Measurements from ENCODE around the gene TYMP. TPM values are rescaled to one million over a fixed set of nuclear protein-coding genes. Genes with fewer than 3 reads are reported as not detected.

The TYMP gene
- polyA plus RNA-seq, 10 donors: 2.6 to 5.5 (median 3.6) TPM

DNA sequence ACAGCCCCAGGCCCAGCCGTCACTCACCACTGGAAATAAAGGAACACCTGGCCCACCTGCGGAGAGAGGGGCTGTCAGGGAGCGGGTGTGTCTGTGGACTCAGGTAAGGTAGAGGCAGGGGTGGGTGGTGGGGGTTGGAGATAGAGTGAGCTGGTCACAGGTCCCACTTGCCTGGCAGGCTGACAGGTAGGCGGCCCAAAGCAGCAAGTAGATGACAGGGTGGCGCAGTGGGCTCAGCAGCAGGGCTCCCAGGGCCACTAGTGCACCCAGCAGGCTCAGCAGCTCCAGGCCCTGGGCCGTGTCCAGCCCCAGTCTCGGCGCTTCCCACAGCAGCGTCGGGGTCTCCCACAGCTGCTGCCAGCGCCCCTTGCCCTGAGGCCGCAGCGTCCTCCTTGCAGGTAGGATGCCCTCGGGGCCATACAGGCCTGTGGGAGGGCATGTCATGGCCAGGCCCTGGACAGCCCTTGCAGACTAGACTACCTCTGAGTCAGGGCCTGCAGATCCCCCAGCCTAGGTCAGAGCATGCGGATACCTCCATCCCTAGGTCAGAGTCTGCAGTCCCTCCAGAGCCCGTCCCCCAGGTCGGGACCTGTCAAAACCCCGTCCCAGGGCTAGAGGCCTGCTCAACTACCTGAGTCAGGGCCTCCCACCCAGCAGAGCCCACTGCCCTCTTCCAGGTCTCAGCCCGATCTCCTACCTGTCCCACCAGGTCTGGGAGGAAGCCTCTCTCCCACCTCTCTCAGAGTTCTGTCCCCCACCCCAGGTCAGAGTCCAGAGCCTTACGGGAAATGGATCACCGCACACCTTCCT, 23.0 kb downstream of the TYMP start:
- DNase-seq: no peak

DNA sequence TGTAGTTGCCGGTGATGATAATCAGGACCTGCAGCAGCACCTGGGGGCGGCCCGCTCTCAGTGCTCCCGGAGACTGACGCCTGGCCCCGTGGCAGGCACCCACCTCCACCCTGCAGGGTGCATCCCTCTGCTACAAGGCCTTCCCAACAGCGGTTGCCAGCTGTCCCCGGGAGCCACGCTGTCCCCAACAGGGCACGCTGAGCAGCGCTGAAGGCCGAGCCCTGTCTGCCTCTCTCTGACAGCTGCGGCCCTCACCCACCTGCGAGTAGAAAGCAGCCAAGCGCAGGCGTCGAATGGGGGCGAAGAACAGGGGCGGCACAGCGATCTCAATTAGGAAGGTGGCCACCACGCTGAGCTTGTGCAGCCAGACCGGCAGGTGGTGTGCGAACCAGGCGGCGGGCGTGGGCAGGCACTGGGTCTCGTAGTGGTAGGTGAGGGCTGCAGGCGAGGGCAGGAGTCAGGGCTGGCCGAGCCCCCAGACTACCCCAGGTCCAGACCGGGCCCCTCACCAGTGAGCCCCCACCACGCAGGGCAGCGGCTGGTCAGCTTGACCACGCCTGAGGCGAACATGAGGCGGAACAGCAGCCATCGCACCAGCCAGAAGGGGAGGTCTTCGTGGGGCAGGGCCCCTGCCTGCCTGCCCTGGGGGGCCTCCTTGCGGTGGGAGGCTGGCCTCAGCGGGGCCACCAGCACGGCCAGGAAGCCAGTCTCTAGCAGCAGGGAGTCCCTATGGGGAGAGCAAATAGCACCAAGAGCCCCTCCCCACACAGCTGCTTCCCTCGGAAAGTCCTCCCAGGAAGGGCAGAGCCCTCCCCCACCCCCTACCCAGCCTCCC, 23.8 kb downstream of the TYMP start:
- DNase-seq: no peak

DNA sequence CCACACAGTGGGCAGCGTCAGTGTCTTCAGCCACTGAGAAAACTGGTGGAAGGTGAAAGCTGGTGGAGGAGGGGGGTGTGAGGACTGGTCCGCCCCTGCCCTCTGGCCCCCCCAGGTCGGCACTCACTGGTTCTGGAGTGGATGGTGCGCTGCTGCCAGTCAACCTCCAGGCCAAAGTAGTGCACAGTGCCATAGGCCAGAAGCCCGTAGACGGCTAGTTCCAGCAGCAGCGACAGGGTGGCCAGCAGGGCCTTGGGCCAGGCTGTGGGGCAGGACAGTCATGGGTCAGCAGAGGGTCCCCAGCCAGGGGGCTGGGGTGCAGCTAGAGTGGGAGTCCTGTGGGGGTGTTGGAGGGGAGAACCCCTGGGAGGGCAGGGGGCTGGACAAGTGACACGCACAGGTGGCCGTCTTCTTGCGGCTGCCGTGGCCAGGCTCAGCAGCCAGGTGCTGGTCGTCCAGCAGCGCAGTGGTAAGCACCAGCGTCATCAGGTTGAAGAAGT, 24.5 kb downstream of the TYMP start:
- DNase-seq: no peak

GRCh38 chr22:50504369-50505211, 25.2 kb downstream of the TYMP start:
- DNase-seq: no peak

GRCh38 chr22:50503475-50504145, 26.2 kb downstream of the TYMP start:
- no peak for DNase-seq

DNA sequence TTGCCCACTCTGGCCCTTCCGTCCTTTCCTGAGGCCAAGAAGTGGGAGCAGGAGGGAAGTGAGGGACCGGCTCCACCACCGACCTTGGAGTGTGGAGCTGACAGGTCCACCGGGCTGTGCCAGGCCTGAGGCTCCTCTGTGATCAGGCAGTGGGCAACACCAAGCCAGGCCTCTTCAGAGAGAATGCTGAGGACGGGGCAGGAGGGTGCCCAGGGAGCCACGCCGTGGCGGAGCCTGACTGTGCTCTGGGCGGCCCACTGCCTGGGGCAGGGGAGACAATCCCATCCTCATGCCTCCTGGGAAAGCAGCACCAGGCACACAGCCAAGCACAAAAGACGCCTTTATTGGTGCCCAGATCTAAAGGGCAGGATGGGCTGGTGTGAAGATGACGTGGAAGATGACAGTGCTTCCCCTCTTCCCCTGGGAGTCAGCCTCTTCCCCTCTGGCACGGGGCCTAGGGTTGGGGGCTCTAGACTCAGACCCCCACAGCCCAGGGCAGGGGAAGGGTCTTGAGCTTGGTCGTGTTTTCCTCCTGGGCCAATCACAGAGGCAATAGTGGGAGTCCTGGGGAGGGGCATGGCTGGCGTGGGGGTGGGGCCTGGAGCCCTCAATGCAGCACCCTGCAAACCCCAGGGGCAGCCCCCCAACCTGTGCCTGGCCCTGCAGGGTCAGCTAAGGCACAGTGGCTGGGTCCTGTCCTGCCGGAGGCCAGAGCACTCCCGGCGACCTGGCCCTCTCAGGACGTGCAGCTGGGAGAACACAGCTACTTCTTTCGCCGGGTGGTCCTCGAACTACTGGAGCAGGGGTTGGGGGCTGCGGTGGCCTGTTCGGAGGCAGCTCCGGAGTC, 27.0 kb downstream of the TYMP start:
- no peak for DNase-seq

DNA sequence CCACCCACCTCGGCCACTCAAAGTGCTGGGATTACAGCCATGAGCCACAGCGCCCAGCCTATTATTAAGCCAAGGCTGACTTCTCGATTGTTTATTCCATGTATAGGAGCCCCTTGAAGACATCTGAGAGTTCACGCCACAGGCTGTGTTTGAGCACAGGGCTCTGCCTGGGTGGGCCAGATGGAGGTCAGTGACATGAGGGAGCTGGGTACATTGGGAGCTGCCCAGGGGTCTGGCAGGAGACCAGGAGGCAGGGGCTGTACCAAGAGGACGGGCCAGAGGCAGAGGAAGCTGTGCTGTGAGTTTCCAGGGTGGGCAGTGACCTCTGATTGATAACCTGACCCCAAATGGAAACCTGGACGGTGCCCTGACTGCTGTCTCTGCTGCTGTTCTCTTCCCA, 27.7 kb downstream of the TYMP start:
- DNase-seq: no peak

GRCh38 chr22:50500452-50500851, 29.4 kb downstream of the TYMP start:
- DNase-seq: no peak

GRCh38 chr22:50498322-50498890, 31.4 kb downstream of the TYMP start:
- DNase-seq: peak in 2 of 3 donors; percentile 42 to 53

DNA sequence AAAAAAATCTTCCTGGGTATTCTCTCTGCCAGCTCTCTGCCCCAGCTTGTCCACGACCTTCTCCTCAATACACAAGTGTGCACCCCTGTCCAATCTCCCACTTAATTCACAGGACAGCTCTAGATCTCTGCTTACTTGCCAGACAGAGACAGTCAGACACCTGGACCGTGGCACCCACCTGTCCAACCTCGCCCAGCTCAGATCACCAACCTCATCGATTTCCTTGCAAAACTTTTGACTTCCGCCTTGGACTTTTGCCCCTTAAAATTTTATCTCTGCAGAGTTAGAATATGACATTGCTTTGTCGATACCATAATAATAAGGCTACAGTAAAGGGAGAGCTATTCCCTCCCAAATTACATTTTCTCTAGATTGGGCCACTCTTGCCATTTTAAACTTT, 32.7 kb downstream of the TYMP start:
- no peak for DNase-seq

DNA sequence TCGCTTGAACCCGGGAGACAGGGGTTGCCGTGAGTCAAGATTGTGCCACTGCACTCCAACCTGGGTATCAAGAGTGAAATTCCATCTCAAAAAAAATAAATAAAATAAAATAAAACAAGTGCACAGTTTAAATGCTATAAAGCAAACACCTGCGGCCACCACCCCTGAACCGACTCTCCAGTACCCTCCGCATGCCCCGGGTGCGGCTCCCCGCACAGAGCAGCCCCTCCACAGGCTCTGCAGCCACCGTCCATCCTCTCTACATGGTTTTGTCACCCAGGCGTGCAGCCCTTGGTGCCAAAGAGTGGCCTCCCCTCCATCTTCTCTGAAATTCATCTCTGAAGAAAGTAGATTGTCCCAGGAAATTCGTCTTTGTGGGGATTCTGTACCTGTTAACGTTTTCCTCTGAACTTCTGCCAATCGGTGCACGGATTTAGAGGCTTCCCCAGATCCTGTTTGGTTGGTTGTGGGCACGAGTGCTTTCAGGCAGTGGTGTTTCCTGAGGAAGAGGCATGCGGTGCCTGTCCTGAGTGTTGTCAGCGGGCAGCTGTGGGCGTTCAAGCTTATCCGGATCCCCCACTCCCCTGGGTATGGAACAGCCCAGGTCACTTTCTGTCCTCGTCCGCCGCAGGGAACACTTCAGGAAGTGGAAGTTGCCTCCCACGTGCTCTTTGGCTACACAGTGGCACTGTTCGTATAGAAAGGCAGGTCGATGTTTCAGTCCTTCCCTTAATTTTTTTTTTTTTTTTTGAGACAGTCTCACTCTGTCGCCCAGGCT, 39.1 kb downstream of the TYMP start:
- DNase-seq: no peak

- DNase-seq: no peak
Measured at GRCh38 chr22:50489363-50490243, 40.2 kb downstream of the TYMP start.

- DNase-seq: no peak
Measured at GRCh38 chr22:50488886-50489285, 40.9 kb downstream of the TYMP start.

- no peak for DNase-seq
Measured at GRCh38 chr22:50488006-50488677, 41.7 kb downstream of the TYMP start.

DNA sequence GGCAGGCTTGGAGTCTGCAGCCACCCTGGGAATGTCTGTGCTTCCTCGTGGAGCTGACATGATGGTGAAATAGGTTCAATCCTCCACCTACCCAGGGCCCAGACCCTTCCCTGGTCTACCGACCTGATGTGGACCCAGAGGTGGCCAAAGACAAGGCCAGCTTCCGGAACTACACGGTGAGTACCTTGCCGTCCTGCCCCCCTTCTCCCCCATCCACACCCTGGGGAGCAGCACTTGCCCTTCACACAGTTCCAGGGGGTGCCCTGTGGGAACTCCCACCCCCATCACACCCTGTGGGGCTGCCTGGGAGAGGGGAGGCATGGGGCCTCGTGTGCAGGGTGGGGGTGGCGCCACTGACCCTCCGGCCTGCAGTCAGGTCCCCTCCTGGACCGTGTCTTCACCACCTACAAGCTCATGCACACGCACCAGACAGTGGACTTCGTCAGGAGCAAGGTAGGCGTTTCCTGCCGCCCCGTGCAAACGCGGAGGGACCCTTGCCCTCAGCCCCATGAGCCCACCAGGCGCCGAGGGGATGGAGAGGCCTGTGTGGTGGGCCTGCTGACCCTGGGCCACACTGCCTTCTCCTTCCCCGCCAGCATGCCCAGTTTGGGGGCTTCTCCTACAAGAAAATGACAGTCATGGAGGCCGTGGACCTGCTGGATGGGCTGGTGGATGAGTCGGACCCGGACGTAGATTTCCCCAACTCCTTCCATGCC, 42.4 kb downstream of the TYMP start:
- no peak for DNase-seq

DNA sequence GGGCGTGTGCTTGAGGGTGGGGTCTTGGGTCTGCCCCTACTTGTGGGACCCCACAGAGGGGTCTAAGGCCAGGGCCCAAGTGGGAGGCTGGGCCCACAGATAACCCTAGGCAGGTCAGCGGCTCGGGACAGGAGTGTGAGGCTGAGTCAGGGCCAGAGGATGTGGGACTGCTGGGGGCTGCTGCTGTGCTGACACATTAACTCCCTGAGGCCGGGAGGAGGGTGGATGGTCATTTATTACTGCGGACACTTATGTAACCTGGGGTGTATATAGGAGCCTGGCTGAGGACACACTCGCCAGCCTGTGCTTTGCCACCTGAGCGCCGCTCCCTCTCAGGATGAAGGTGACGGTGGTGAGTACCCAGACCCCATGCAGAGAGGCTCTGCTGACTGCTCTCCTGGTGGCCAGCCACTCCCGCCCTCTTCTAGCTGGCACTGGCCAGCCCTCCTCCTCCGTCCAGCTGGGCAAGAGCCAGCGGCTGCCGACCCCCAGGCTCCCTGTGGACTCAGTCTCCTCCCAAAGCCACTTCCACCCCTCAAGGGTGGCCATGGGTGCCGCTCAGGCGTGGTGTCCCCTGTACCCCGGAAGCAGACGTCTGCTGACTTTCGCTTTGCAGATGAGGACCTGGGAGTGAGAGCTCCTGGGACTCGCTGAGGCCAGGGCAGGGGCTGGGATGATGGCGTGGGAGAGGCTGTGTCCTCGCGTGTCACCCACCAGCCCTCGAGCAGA, 43.1 kb downstream of the TYMP start, which contains the start of gene MIOX:
Gene MIOX (plus strand): TSS at position 299 of the 729 bp plus-strand sequence. CDS start 39 bp downstream, at position 338.
- DNase-seq: no peak
